COLO829 (cell line): Measurements from ENCODE around the gene MCTP1.

Source experiments
- DNase-seq: peaks from one replicate; pipeline ENCODE4 v3.0.0; 2012; ENCODE audit warnings: low spot score

Gene MCTP1

GRCh38 chr5:94754824-94755223, 530.1 kb downstream of the MCTP1 start:
- no peak for DNase-seq

- no peak for DNase-seq
Measured at GRCh38 chr5:94751460-94751859, 533.4 kb downstream of the MCTP1 start.

- no peak for DNase-seq
Measured at GRCh38 chr5:94750681-94751080, 534.2 kb downstream of the MCTP1 start.

DNA sequence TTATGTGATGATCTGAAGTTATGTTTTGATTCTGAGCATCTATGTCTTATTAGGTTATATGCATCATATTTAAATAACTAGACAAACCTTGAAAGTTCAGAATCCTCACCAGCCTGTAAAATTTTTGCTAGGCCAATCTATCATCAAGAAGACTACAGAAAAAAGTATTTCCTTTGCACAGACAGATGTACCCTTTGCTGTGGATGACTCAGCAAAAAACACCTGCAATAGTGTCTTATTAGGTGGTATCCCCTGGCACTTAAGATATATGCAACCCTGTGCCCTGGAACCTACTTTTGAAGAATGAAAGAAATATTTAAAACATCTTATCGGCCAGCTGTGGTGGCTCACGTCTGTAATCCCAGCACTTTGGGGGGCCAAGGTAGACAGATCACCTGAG, 535.9 kb downstream of the MCTP1 start:
- DNase-seq = no peak

GRCh38 chr5:94748212-94748611, 536.7 kb downstream of the MCTP1 start:
- DNase-seq = no peak

DNA sequence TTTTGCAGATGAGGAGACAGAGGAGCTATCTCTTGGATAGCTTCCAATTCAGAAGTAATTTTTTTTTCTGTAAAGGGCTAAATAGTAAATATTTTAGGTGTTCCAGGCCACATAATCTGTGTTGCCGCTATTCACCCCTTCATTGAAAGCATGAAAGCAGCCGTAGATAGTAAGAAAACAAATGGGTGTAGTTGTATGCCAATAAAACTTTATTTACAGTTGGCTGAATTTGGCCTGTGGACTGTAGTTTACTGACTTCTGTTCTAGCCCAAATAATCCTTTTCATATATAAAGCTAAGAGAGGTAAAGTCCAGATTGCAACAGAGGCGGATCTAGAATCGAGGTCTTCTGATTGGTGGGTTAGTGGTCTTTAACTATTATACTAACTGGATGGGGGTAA, 537.5 kb downstream of the MCTP1 start:
- DNase-seq = no peak

DNA sequence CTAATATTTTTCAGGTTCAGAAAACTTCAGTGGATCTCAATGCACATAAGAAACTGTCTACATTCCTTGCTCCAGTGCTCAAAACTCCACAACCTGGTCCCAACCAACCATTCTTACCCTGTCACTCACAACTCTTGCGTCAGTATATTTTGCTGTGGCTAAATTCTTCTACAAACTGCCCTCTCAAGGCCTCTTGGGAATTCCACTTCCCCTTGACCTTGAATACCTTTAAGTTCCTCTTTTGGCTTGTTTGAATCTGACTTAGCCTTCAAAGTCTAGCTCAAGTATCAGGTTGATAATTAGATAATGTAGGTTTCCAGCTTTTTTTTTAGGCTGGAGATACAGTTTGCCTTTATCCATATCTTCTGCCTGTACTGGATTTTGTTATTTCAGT, 538.2 kb downstream of the MCTP1 start:
- DNase-seq = peak; percentile 6

DNA sequence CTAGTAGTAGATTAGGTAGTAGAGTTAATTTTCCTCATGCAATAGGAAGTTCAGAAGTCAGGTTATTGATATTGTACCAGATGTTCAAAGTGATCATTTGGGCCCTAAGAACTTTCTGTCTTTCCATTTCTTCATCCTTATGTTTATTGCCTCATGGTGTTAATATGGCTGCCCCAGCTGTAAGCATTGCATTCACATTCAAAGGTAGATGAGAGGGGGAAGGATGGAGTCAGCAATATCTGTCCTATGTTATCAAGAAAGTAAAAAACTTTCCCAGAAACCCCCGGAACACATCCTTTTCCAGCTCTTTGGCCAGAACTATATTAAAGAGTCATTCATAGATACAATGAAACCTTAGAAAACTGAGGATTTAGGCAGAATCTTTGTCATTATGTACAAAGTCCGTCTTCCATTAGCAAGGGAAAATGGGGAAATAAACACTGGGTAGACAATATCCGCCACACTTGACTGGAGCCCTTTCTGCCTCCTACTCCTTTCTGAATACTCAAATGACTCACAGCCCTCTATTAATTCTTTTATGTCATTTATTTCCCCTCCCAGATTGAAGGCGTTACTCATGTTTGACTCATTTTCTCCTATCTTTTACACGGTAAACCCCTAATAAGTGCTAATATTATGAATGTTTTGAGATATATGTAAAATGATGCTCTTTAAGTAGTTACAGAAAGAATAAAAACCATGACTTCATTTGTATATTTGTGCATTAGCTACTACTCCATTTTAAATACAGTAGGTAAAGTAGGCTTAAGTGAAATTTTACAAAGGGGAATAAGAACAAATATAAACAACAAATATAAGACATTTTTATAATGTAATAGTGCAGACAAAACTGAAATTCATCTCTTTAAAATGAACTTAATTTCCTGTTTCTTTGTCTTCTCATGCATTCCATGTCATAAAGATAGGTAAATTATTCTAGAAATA, 538.8 kb downstream of the MCTP1 start:
- DNase-seq = peak; percentile 45

DNA sequence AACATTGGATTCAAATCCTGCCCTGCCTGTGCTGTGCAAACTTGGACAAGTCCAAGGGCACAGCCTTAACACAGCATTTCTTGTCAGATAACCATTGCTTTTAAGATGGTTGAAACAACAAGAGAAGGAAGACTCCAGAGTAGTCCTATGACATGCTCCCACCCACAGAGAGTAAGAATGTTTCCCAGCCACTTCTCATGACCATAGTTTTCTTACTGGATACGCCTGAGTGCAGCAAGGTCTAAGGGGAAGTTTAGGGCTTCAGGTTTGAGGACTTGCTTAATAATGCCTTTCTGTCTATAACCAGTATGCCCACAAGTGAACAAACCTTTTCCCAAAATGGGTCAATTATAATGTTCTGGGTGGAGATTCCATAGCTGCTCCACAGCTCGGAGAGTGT, 540.0 kb downstream of the MCTP1 start:
- DNase-seq = no peak

GRCh38 chr5:94742852-94743251, 542.0 kb downstream of the MCTP1 start:
- DNase-seq = no peak

DNA sequence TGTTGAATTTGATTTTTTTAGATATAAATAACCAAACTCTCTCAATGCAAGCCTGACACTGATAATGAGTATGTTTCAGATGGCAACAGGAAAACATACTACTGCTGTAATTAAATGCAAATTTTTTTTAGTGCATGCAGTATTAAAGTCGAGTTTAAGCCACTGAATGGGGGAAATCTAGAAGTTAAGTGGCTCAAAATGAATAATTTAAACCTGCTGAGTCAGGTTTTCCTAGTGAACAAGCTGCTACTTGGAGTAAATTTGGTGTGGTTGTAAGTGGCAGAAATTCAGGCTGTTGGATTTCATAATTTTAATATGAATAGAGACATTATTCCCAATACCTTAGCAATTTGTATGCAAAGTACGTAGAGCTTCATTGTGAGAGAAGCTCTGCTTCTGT, 544.6 kb downstream of the MCTP1 start:
- DNase-seq = no peak

GRCh38 chr5:94736498-94736897, 548.4 kb downstream of the MCTP1 start:
- no peak for DNase-seq

GRCh38 chr5:94731471-94731870, 553.4 kb downstream of the MCTP1 start:
- DNase-seq = no peak

GRCh38 chr5:94725142-94725541, 559.8 kb downstream of the MCTP1 start:
- DNase-seq = no peak

GRCh38 chr5:94715768-94716167, 569.1 kb downstream of the MCTP1 start:
- DNase-seq = no peak

DNA sequence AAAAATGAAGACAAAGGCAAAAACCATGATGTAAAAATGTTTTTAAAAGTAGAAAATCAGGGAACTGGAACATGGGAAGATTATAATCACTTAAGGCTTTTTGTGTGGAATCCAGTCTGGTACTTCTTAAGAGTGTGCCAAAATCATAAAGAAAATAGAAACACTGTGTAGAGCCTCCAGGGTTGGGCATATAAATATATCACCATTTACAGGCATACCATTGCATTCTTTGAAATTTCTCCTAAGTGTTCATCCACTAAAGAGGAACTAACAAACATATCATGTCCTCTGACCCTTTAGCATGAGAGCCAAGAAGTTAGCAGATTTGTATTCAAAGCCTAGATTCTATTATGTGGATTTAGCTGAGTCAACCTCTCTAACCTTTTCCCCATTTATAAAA, 573.1 kb downstream of the MCTP1 start:
- DNase-seq = no peak

- DNase-seq = no peak
Measured at GRCh38 chr5:94709277-94709676, 575.6 kb downstream of the MCTP1 start.

DNA sequence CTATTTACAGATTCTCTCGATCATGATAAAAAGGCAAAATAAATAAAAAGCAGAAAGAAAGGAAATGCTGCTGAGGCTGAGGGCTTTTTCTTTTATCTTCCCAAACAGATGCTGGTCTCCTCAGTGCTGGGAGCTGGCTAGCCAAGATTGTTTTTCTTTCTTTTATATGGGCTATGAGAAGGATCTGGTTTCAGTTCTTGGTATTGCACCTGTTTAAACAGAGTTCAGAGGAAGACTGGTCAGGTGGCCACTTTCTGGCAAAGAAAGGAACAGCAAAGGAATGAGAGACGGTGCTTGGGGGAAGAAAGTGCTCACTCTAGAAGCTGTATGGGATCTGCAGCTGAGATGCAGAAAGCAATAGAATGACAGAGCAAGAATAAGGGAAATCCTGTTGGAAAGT, 577.5 kb downstream of the MCTP1 start:
- no peak for DNase-seq

DNA sequence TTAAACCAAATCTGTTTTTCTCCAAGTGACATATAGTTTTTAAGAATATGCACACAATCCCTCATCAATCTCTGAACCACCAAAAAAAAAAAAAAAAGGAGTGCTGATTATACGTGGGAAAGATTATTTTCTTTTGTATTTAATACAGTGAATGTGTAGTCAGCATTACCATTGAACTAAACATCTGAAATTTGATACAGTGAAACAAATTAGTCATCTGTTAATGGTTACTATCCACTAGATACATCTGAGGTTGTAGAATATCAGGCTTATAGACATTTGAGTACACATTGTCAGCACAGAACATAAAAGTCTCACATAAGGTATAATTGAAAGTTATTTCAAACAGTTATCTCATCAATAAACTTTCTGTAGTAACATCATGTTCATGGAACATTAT, 579.5 kb downstream of the MCTP1 start:
- no peak for DNase-seq

GRCh38 chr5:94702729-94703128, 582.2 kb downstream of the MCTP1 start:
- no peak for DNase-seq

DNA sequence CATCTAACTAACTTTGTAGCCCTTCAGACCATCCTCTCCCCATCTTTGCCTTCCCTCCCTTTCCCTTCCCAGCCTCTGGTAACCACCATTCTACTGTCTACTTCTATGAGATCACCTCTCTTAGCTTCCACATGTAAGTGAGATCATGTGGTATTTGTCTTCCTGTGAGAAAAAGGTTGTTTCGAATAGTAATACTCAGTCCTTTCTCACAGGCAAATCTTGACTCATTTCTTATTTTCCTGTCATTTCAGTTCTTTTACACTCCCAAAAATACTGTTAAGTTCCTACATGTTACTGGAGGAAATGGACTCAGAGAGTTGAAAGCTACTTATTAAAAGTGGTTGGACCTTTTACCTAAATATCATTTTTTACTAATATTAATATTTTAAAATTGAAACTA, 584.3 kb downstream of the MCTP1 start:
- no peak for DNase-seq

GRCh38 chr5:94699562-94699961, 585.3 kb downstream of the MCTP1 start:
- DNase-seq = no peak

GRCh38 chr5:94698197-94698596, 586.7 kb downstream of the MCTP1 start:
- DNase-seq = no peak

GRCh38 chr5:94694671-94695070, 590.2 kb downstream of the MCTP1 start:
- no peak for DNase-seq
